Measurements from ENCODE around the gene SENP8. TPM values are rescaled to one million over a fixed set of nuclear protein-coding genes. Genes with fewer than 3 reads are reported as not detected.
"Not testable (repeated sequence)": the region's sequence is repeated elsewhere in the genome, so short reads cannot be mapped to it uniquely, and the experiment has no call there.

SENP8 gene
- total and polyA plus RNA-seq, 2 of the 8 experiments (the other 6 are each of a cell fraction or from before 2014, with no cell fraction given) = 4.1 to 6.0 TPM

DNA sequence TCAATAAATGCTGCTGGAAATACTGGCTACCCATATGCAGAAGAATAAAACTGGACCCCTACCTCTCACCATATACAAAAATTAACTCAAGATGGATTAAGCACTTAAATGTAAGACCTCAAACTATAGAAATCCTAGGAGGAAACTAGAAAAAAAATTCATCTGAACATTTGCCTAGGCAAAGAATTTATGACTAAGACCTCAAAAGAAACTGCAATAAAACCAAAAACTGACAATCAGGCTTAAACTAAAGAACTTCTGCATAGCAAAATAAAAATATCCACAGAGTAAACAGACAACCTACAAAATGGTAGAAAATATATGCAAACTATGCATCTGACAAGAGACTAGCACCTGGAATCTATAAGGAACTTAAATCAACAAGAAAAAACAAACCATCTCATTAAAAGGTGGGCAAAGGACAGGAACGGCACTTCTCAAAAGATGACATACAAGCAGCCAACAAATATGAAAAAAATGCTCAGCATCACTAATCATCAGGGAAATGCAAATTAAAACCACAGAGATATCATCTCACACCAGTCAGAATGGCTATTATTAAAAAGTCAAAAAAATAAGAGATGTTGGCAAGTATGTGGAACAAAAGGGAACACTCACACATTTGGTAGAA is 47.3 kb upstream of the SENP8 start:
- H3K9ac ChIP-seq (replicated peaks in 1 of 4; ENCODE audit: extremely low read depth in 1 of 4, low read depth in 3 of 4, low read length in 3 of 4) = no peak overlapping the region
- no peak overlapping the region for H2AK5ac ChIP-seq (ENCODE audit: low read depth, low read length)
- H3K18ac ChIP-seq (ENCODE audit: extremely low read depth, low read length) = no peak overlapping the region
- H3K4me3 ChIP-seq (ENCODE audit: extremely low read depth in 1 of 4, insufficient read depth in 2 of 4, low read depth in 3 of 4, low read length in 4 of 4) = no peak overlapping the region
- no peaks in the 10 kb centered on the region; a peak in 1 of 4 replicates for H3K79me2 ChIP-seq (ENCODE audit: control insufficient read depth in 1 of 2, insufficient read depth in 2 of 2, low read length in 2 of 2)
- H4K91ac ChIP-seq (replicated peaks; ENCODE audit: insufficient read length, low read length) = no peak overlapping the region
- H3K23ac ChIP-seq (ENCODE audit: insufficient read length) = no peak overlapping the region
- no peak for TF ChIP-seq POLR2AphosphoS5 (IDR thresholded peaks at IDR 0.05; ENCODE audit: low read depth, low read length)
- H2BK5ac ChIP-seq (ENCODE audit: low read depth, low read length) = no peak overlapping the region
- no peak overlapping the region for H2BK12ac ChIP-seq (ENCODE audit: low read depth, low read length)
- no peak overlapping the region for H4K8ac ChIP-seq (ENCODE audit: extremely low read depth, insufficient read depth, low read length)
- H3K4me2 ChIP-seq (ENCODE audit: insufficient read depth in 1 of 2, low read depth in 2 of 2, low read length in 2 of 2) = no peak overlapping the region
- H2BK120ac ChIP-seq (replicated peaks; ENCODE audit: low read depth, low read length) = no peak overlapping the region
- H3K23me2 ChIP-seq (ENCODE audit: low read depth, low read length) = no peaks in the 10 kb centered on the region
- CTCF ChIA-PET (ENCODE audit: partially characterized antibody) = interaction anchor here (0.6 to 0.7 kb wide), 2 partner anchors 37 to 60 kb away, joined by 3 read pairs; no protein-coding TSS in a partner anchor
- H3K4ac ChIP-seq (replicated peaks; ENCODE audit: insufficient read length, low read depth, low read length) = no peak overlapping the region
- no peaks in the 10 kb centered on the region for H3K27me3 ChIP-seq (replicated peaks in 1 of 4; ENCODE audit: control insufficient read depth in 3 of 4, extremely low read depth in 1 of 4, insufficient read depth in 3 of 4, low read length in 3 of 4)
- no peaks in the 10 kb centered on the region for H3K79me1 ChIP-seq (ENCODE audit: low read depth, low read length)
- WGBS, 2 experiments (ENCODE audit: extremely low coverage in 1 of 2, insufficient coverage in 1 of 2, insufficient read length in 1 of 2, insufficient replicate concordance in 2 of 2, low coverage in 1 of 2, low lambda C conversion rate in 2 of 2, missing lambda C conversion rate in 1 of 2) = 91% methylated on average over 1 of the region's 1 CpG; no CpG with 5 or more reads in 1 of the 2 experiments
- FAIRE-seq (no peak), DNase-seq (ENCODE audit: low read depth in 1 of 2, low spot score in 2 of 2) (no peak)
- H2BK15ac ChIP-seq (ENCODE audit: low read length) = no peak overlapping the region
- POLR2A ChIA-PET (ENCODE audit: partially characterized antibody) = no interaction called here
- no peak overlapping the region for H2AFZ ChIP-seq (ENCODE audit: low read length)
- no peaks in the 10 kb centered on the region for H3K9me3 ChIP-seq (ENCODE audit: insufficient read depth in 2 of 2, low read depth in 1 of 2, low read length in 1 of 2)
- H3K4me1 ChIP-seq (replicated peaks in 1 of 4; ENCODE audit: control insufficient read depth in 3 of 4, insufficient read depth in 4 of 4, low read length in 3 of 4) = no peaks in the 10 kb centered on the region
- no peaks in the 10 kb centered on the region for H4K20me1 ChIP-seq (replicated peaks in 1 of 2; ENCODE audit: control insufficient read depth in 1 of 2, insufficient read depth in 2 of 2, low read length in 2 of 2)
- H3K14ac ChIP-seq (ENCODE audit: insufficient read length) = no peak overlapping the region
- H3K56ac ChIP-seq (replicated peaks; ENCODE audit: insufficient read length, low read depth, low read length) = no peak overlapping the region
- no peaks in the 10 kb centered on the region for H3K36me3 ChIP-seq (ENCODE audit: control insufficient read depth in 2 of 4, insufficient read depth in 4 of 4, low read length in 3 of 4)
- no peak overlapping the region for H2BK20ac ChIP-seq (ENCODE audit: low read length)
- no peak overlapping the region for H4K5ac ChIP-seq (ENCODE audit: insufficient read length, low read depth, low read length)
- no peak overlapping the region for H3K27ac ChIP-seq (ENCODE audit: low read depth, low read length)

DNA sequence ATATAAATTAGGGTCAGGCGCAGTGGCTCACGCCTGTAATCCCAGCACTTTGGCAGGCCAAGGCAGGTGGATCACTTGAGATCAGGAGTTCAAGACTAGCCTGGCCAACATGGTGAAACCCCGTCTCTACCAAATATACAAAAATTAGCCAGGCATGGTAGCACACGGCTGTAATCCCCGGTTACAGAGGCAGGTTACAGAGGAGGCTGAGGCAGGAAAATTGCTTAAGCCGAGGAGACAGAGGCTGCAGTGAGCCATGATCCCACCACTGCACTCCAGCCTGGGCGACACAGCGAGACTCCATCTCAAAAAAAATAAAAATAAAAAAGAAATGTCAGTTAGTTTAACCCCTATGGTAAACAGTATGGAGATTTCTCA is 46.8 kb upstream of the SENP8 start:
- 94% methylated on average over 8 of the region's 8 CpGs; no CpG with 5 or more reads in 1 of the 2 experiments for WGBS, 2 experiments (ENCODE audit: extremely low coverage in 1 of 2, insufficient coverage in 1 of 2, insufficient read length in 1 of 2, insufficient replicate concordance in 2 of 2, low coverage in 1 of 2, low lambda C conversion rate in 2 of 2, missing lambda C conversion rate in 1 of 2)
- H3K23me2 ChIP-seq (ENCODE audit: low read depth, low read length) = not testable (repeated sequence)

More for the DNA sequence above, 46.8 kb upstream of the SENP8 start:
- FAIRE-seq; H3K4ac ChIP-seq (replicated peaks; ENCODE audit: insufficient read length, low read depth, low read length); H2BK15ac ChIP-seq (ENCODE audit: low read length); H3K4me1 ChIP-seq (replicated peaks in 1 of 4; ENCODE audit: control insufficient read depth in 3 of 4, insufficient read depth in 4 of 4, low read length in 3 of 4); H3K9ac ChIP-seq (replicated peaks in 1 of 4; ENCODE audit: extremely low read depth in 1 of 4, low read depth in 3 of 4, low read length in 3 of 4); H3K79me1 ChIP-seq (ENCODE audit: low read depth, low read length); H3K4me2 ChIP-seq (ENCODE audit: insufficient read depth in 1 of 2, low read depth in 2 of 2, low read length in 2 of 2); H3K18ac ChIP-seq (ENCODE audit: extremely low read depth, low read length); H4K8ac ChIP-seq (ENCODE audit: extremely low read depth, insufficient read depth, low read length); DNase-seq (ENCODE audit: low read depth in 1 of 2, low spot score in 2 of 2); H3K4me3 ChIP-seq (ENCODE audit: extremely low read depth in 1 of 4, insufficient read depth in 2 of 4, low read depth in 3 of 4, low read length in 4 of 4); H3K79me2 ChIP-seq (ENCODE audit: control insufficient read depth in 1 of 2, insufficient read depth in 2 of 2, low read length in 2 of 2); H4K20me1 ChIP-seq (replicated peaks in 1 of 2; ENCODE audit: control insufficient read depth in 1 of 2, insufficient read depth in 2 of 2, low read length in 2 of 2); H2BK12ac ChIP-seq (ENCODE audit: low read depth, low read length); H3K27me3 ChIP-seq (replicated peaks in 1 of 4; ENCODE audit: control insufficient read depth in 3 of 4, extremely low read depth in 1 of 4, insufficient read depth in 3 of 4, low read length in 3 of 4); H4K5ac ChIP-seq (ENCODE audit: insufficient read length, low read depth, low read length); H2AFZ ChIP-seq (ENCODE audit: low read length); H2BK120ac ChIP-seq (replicated peaks; ENCODE audit: low read depth, low read length); H3K56ac ChIP-seq (replicated peaks; ENCODE audit: insufficient read length, low read depth, low read length); H2BK5ac ChIP-seq (ENCODE audit: low read depth, low read length); H2BK20ac ChIP-seq (ENCODE audit: low read length); H3K36me3 ChIP-seq (ENCODE audit: control insufficient read depth in 2 of 4, insufficient read depth in 4 of 4, low read length in 3 of 4); H2AK5ac ChIP-seq (ENCODE audit: low read depth, low read length); H3K14ac ChIP-seq (ENCODE audit: insufficient read length); H3K23ac ChIP-seq (ENCODE audit: insufficient read length); POLR2A ChIA-PET (ENCODE audit: partially characterized antibody); H4K91ac ChIP-seq (replicated peaks; ENCODE audit: insufficient read length, low read length); CTCF ChIA-PET (ENCODE audit: partially characterized antibody); H3K27ac ChIP-seq (ENCODE audit: low read depth, low read length); H3K9me3 ChIP-seq (ENCODE audit: insufficient read depth in 2 of 2, low read depth in 1 of 2, low read length in 1 of 2): not testable (repeated sequence)
